BE2C (cell line): ENCODE data around the gene ENTPD6.

Experiments used
- DNase-seq: peaks from one replicate; pipeline ENCODE4 v3.0.0-alpha.2; 2020
- H3K27me3 ChIP-seq: fragments of 250-450 bp; sonication (Bioruptor Pico); 2 replicates; pipeline ENCODE4 v1.5.1; 2020; ENCODE audit warnings: mild to moderate bottlenecking
- H3K36me3 ChIP-seq: fragments of 250-450 bp; sonication (Bioruptor Pico); 2 replicates; pipeline ENCODE4 v1.5.1; 2020; ENCODE audit warnings: mild to moderate bottlenecking
- H3K4me1 ChIP-seq: fragments of 250-450 bp; sonication (Bioruptor Pico); 2 replicates; pipeline ENCODE4 v1.5.1; 2020
- H3K4me3 ChIP-seq: 2 replicates; pipeline ENCODE4 v1.5.1; 2011; ENCODE audit warnings: low read depth, low read length
- H3K9me3 ChIP-seq: fragments of 250-450 bp; sonication (Bioruptor Pico); 2 replicates; pipeline ENCODE4 v1.5.1; 2020
- CTCF ChIP-seq: IDR thresholded peaks from 2 replicates; pipeline ENCODE4 v1.5.1; 2012; ENCODE audit warnings: mild to moderate bottlenecking, low read depth, low read length

ENTPD6 gene

GRCh38 chr20:25205277-25206062, 10.0 kb downstream of the ENTPD6 start:
- peaks cover 4% of the 10 kb centered on the region for H3K36me3 ChIP-seq
- H3K4me3 ChIP-seq: no peak overlapping the region
- no peaks in the 10 kb centered on the region for H3K4me1 ChIP-seq
- TF ChIP-seq CTCF: no peak
- DNase-seq: no peak
- H3K27me3 ChIP-seq: no peaks in the 10 kb centered on the region
- no peaks in the 10 kb centered on the region for H3K9me3 ChIP-seq

- Histone ChIP-seq H3K27me3 (no peaks in the 10 kb centered on the region), H3K9me3 (no peaks in the 10 kb centered on the region), H3K4me1 (no peaks in the 10 kb centered on the region), H3K4me3 (no peak overlapping the region), H3K36me3 (peaks cover 4% of the 10 kb centered on the region)
- DNase-seq: no peak
- no peak for TF ChIP-seq CTCF
Measured at GRCh38 chr20:25206063-25206403, 10.5 kb downstream of the ENTPD6 start.

DNA sequence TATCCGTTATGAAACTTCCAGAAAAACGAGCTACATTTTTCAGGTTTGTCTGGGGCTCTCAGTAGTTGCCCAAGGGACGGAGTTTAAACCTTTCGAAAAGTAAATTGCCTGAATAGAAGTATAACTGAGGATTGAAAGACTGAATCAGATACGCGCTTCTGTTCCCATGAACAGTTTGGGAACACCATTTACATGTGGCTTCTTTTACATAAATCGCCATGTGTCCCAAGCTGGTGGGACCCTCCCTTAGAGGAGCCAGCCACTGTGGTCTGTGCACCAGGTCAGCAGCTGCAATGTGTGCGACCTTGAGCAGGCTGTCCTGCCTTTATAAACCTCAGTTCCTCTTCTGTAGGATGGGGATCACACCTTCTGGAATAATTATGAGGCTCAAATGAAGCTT, 11.0 kb downstream of the ENTPD6 start:
- H3K4me1 ChIP-seq: no peaks in the 10 kb centered on the region

GRCh38 chr20:25207149-25207959, 11.8 kb downstream of the ENTPD6 start:
- Histone ChIP-seq H3K4me1 (no peaks in the 10 kb centered on the region), H3K36me3 (peaks cover 8% of the 10 kb centered on the region), H3K9me3 (no peaks in the 10 kb centered on the region), H3K4me3 (no peak overlapping the region), H3K27me3 (no peaks in the 10 kb centered on the region)
- DNase-seq: no peak
- no peak for TF ChIP-seq CTCF

More for the DNA sequence above, 11.0 kb downstream of the ENTPD6 start:
- DNase-seq: no peak
- peaks cover 4% of the 10 kb centered on the region for H3K36me3 ChIP-seq
- H3K27me3 ChIP-seq: no peaks in the 10 kb centered on the region
- no peak for TF ChIP-seq CTCF
- H3K9me3 ChIP-seq: no peaks in the 10 kb centered on the region
- no peak overlapping the region for H3K4me3 ChIP-seq

DNA sequence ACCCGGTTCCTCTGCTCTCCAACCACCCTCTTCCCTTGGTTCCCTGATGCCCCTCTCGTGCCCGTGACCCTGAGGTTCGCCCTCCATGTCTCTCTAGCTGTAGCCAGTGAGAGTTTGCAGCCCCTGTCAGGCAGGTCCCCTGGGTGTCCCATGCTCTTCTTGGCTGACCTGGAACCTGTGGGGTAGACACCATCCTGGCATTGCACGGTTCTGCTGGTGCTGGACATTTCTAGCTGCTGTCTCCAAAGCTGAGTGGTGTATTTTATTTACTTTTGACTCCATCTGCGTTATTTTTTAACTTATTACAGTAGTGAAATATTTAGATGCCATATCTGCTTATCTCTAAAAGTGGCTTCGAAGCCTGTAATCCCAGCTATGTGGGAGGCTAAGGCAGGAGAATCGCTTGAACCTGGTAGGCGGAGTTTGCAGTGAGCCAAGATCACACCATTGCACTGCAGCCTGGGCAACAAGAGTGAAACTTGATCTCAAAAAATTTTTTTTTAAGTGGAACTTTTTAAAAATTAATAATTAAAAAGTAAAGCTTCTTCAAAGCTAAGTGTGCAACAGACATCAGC, 12.5 kb downstream of the ENTPD6 start:
- Histone ChIP-seq H3K9me3 (no peaks in the 10 kb centered on the region), H3K4me1 (no peaks in the 10 kb centered on the region), H3K27me3 (no peaks in the 10 kb centered on the region), H3K36me3 (peaks cover 10% of the 10 kb centered on the region), H3K4me3 (no peak overlapping the region)
- no peak for TF ChIP-seq CTCF
- DNase-seq: no peak
